Tibial artery (tissue), 4 donors: ENCODE results near the gene SAP30L.

Experiments used
- DNase-seq, 2 donors: peaks; one replicate each; pipeline ENCODE4 v3.0.0-alpha.2; 2019
- H3K27ac ChIP-seq, 2 donors: fragments of 200-600 bp; sonication (generic) in 1 of 2; 1 replicate in 1 of 2; 2 replicates in 1 of 2; pipeline ENCODE4 v1.5.1; 2018 to 2019; ENCODE audit warnings: mild to moderate bottlenecking in 1 of 2
- H3K27me3 ChIP-seq, 2 donors: fragments of 200-600 bp; sonication (generic) in 1 of 2; one replicate each; pipeline versions ENCODE4 v1.5.1 to v1.6.0; 2016 to 2019
- H3K36me3 ChIP-seq, 3 donors: fragments of 200-600 bp; sonication (generic) in 2 of 3; one replicate each; pipeline ENCODE4 v1.5.1; 2016 to 2019; ENCODE audit warnings: mild to moderate bottlenecking in 2 of 3
- H3K4me1 ChIP-seq, 4 donors: fragments of 200-600 bp; sonication (generic) in 2 of 4; 1 replicate in 3 of 4; 2 replicates in 1 of 4; pipeline ENCODE4 v1.5.1; 2016 to 2019
- H3K4me3 ChIP-seq, 2 donors: fragments of 200-600 bp; sonication (generic) in 1 of 2; 1 replicate in 1 of 2; 2 replicates in 1 of 2; pipeline ENCODE4 v1.5.1; 2018 to 2019; ENCODE audit warnings: mild to moderate bottlenecking in 2 of 2
- H3K9me3 ChIP-seq, 3 donors: fragments of 200-600 bp; sonication (generic) in 1 of 3; one replicate each; pipeline ENCODE4 v1.5.1; 2016 to 2019
- CTCF ChIP-seq, 2 experiments: fragments of 200-600 bp in 1 of 2; fragments of 450-650 bp in 1 of 2; IDR thresholded peaks; one replicate each; pipeline ENCODE4 v1.5.1; 2017 to 2019; ENCODE audit warnings: antibody characterized with exemption in 2 of 2, mild to moderate bottlenecking in 1 of 2, moderate library complexity in 1 of 2
- intact Hi-C: fragments of 100-400 bp; cut with DNase I; formaldehyde crosslinking; loops from one replicate; pipeline ENCODE4 v1.15.0; 2023; ENCODE audit warnings: low total_unique reads

Gene SAP30L

DNA sequence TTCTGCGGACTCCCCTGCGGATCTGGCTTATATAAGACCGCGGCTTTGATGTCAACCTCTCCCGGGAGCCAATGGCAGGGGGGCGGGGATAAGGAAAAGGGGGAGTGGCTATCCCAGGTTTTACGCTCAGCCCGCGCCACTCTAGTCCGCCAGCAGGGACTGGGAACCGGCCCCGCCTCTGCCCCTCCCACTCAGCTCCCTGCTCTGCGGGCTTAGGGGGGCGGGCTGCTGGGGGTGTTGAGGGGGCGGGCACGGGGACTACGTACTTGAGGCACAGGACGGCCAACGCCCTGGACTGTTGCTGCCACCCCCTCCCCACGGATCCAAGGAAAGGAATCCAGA is 32.4 kb downstream of the SAP30L start, which contains the start of gene HAND1:
TSS of gene HAND1 (minus strand) at position 4 of the 342 bp plus-strand sequence. CDS start 219 bp downstream, outside the sequence.
- Histone ChIP-seq H3K9me3 (no peaks in the 10 kb centered on the region), H3K4me1 (peaks cover 0 to 60% (median 50%) of the 10 kb centered on the region in 4 donors), H3K27me3 (peaks cover 14 to 100% of the 10 kb centered on the region in 2 donors), H3K27ac (peak within 1 kb of the TSS in 1 of 2 donors; percentile 25), H3K36me3 (no peaks in the 10 kb centered on the region), H3K4me3 (peak within 1 kb of the TSS; percentile 42 to 46)
- DNase-seq: peak in 1 of 2 donors; percentile 74
- intact Hi-C loops: no loop called here
- TF ChIP-seq CTCF (IDR thresholded peaks at IDR 0.05): no peak

- H3K9me3 ChIP-seq: no peaks in the 10 kb centered on the region
- intact Hi-C loops: no loop called here
- no peak for TF ChIP-seq CTCF (IDR thresholded peaks at IDR 0.05)
- no peak for DNase-seq
- H3K4me3 ChIP-seq: peak overlapping the region; percentile 42 to 46
- H3K27ac ChIP-seq: no peak overlapping the region
- H3K4me1 ChIP-seq: peaks cover 0 to 56% (median 45%) of the 10 kb centered on the region in 4 donors
- H3K36me3 ChIP-seq: no peaks in the 10 kb centered on the region
- H3K27me3 ChIP-seq: peaks cover 12 to 100% of the 10 kb centered on the region in 2 donors
Observed at GRCh38 chr5:154478752-154479159, 33.0 kb downstream of the SAP30L start.

DNA sequence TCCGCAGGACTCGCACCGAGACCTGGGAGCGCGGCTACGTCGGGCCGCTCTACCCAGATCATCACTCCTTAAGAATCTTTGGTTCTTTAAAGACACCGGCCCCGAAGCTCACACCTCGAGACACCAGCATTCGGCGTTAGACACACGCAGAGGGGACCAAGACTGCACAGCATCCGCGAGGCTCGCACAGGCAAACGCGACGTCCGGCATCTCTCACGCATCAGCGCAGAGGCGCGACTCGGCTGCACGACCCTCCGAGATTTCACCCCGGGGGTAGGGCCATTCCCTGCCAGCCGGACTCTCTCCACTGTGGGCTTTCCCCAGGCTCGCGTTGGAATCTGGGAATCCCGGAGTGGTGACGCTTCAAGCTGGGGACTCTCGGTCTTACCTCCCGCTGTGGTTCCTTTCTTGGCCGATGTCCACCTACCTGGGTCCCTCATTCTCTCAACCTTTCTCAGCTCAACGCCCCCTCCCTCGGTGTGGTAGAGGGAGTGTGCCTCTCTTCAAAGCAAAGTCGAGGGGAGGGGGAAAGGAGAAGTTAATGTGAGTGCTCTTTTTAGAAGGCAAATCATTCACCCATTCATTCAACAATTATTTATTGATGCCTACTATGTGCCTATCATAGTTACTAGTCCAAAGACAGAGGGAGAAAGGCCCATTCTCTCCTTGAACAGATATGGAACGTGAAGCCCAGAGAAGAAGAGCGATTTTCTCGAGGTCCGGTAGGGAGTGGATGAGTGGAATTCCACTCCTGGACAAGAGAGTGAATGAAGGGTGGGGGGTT is 33.6 kb downstream of the SAP30L start:
- peaks cover 0 to 58% (median 46%) of the 10 kb centered on the region in 4 donors for H3K4me1 ChIP-seq
- H3K36me3 ChIP-seq: no peaks in the 10 kb centered on the region
- no peak for DNase-seq
- H3K4me3 ChIP-seq: peak overlapping the region in 1 of 2 donors; percentile 46
- H3K9me3 ChIP-seq: no peaks in the 10 kb centered on the region
- TF ChIP-seq CTCF (IDR thresholded peaks at IDR 0.05): no peak
- H3K27ac ChIP-seq: no peak overlapping the region
- H3K27me3 ChIP-seq: peaks cover 9 to 100% of the 10 kb centered on the region in 2 donors
- intact Hi-C loops: no loop called here

GRCh38 chr5:154479944-154480750 is 34.4 kb downstream of the SAP30L start:
- Histone ChIP-seq H3K9me3 (no peaks in the 10 kb centered on the region), H3K36me3 (no peaks in the 10 kb centered on the region), H3K27ac (no peak overlapping the region), H3K4me3 (no peak overlapping the region), H3K4me1 (peaks cover 0 to 59% (median 46%) of the 10 kb centered on the region in 4 donors), H3K27me3 (peaks cover 5 to 100% of the 10 kb centered on the region in 2 donors)
- intact Hi-C loops: no loop called here
- DNase-seq: no peak
- TF ChIP-seq CTCF (IDR thresholded peaks at IDR 0.05): no peak

GRCh38 chr5:154480847-154481246 is 35.0 kb downstream of the SAP30L start:
- Histone ChIP-seq H3K27me3 (peaks cover 5 to 100% of the 10 kb centered on the region in 2 donors), H3K4me1 (peaks cover 0 to 54% (median 44%) of the 10 kb centered on the region in 4 donors), H3K36me3 (no peaks in the 10 kb centered on the region), H3K9me3 (no peaks in the 10 kb centered on the region), H3K27ac (no peak overlapping the region), H3K4me3 (no peak overlapping the region)
- intact Hi-C loops: no loop called here
- TF ChIP-seq CTCF (IDR thresholded peaks at IDR 0.05): no peak
- no peak for DNase-seq
